Neural cell (in vitro differentiated cells): ENCODE measurements around the gene TMEM132C. TPM values are rescaled to one million over a fixed set of nuclear protein-coding genes. Genes with fewer than 3 reads are reported as not detected.

Source experiments
- H2AFZ ChIP-seq: fragments of 200-600, 300-800 bp; sonication (generic), shearing (Covaris generic); 2 replicates; pipeline ENCODE4 v1.6.0; 2014; ENCODE audit warnings: low read depth, mild to moderate bottlenecking, antibody characterized with exemption, low read length, moderate library complexity
- H3F3A ChIP-seq: fragments of 200-600 bp; shearing (Covaris generic); 2 replicates; pipeline ENCODE4 v1.6.1; 2016; ENCODE audit warnings: mild to moderate bottlenecking, moderate library complexity, mixed read lengths, antibody characterized with exemption, low read length; ENCODE audit not compliant: insufficient read depth, poor library complexity, severe bottlenecking
- H3K27ac ChIP-seq: fragments of 200-600, 300-800 bp; sonication (generic), shearing (Covaris generic); 2 replicates; pipeline ENCODE4 v1.5.1; 2014; ENCODE audit warnings: mild to moderate bottlenecking, low read length, moderate library complexity
- H3K27me3 ChIP-seq: fragments of 300-800, 200-600 bp; sonication (generic), shearing (Covaris generic); 2 replicates; pipeline ENCODE4 v1.6.0; 2014; ENCODE audit warnings: mild to moderate bottlenecking, low read depth, low read length, moderate library complexity; ENCODE audit not compliant: insufficient read depth
- H3K36me3 ChIP-seq: fragments of 300-800, 200-600 bp; sonication (generic), shearing (Covaris generic); 2 replicates; pipeline ENCODE4 v1.5.1; 2014; ENCODE audit warnings: mild to moderate bottlenecking, antibody characterized with exemption, low read length, moderate library complexity; ENCODE audit not compliant: insufficient read depth
- H3K4me2 ChIP-seq: fragments of 300-800, 200-600 bp; sonication (generic), shearing (Covaris generic); 2 replicates; pipeline ENCODE4 v1.6.0; 2014; ENCODE audit warnings: mild to moderate bottlenecking, low read length
- H3K4me3 ChIP-seq: fragments of 300-800, 200-600 bp; sonication (generic), shearing (Covaris generic); 2 replicates; pipeline ENCODE4 v1.5.1; 2014; ENCODE audit warnings: mild to moderate bottlenecking, low read length, moderate library complexity
- H3K79me2 ChIP-seq: fragments of 200-600 bp; shearing (Covaris generic); replicated peaks from 2 replicates; pipeline ENCODE4 v1.6.0; 2014; ENCODE audit warnings: mild to moderate bottlenecking, low read length, moderate library complexity; ENCODE audit not compliant: insufficient read depth
- H3K9ac ChIP-seq: fragments of 300-800, 200-600 bp; sonication (generic), shearing (Covaris generic); 2 replicates; pipeline ENCODE4 v1.6.1; 2016; ENCODE audit warnings: mild to moderate bottlenecking, low read length, mixed read lengths
- H3K9me2 ChIP-seq: fragments of 200-600 bp; shearing (Covaris generic); 2 replicates; pipeline ENCODE4 v1.6.1; 2016; ENCODE audit warnings: mild to moderate bottlenecking, low read length, mixed read lengths; ENCODE audit not compliant: insufficient read depth
- H3K9me3 ChIP-seq: fragments of 200-600, 300-800 bp; sonication (generic), shearing (Covaris generic); 2 replicates; pipeline ENCODE4 v1.6.1; 2016; ENCODE audit warnings: mild to moderate bottlenecking, mixed run types, low read length, moderate library complexity, mixed read lengths
- H4K20me1 ChIP-seq: fragments of 200-600 bp; shearing (Covaris generic); 2 replicates; pipeline ENCODE4 v1.6.1; 2016; ENCODE audit warnings: mild to moderate bottlenecking, mixed run types; ENCODE audit not compliant: insufficient read depth
- CTCF ChIP-seq: fragments of 450-650 bp; IDR thresholded peaks from 2 replicates; pipeline ENCODE4 v1.5.1; 2014; ENCODE audit warnings: antibody characterized with exemption, mild to moderate bottlenecking, moderate library complexity; ENCODE audit not compliant: poor library complexity, severe bottlenecking
- EP300 ChIP-seq: fragments of 450-650 bp; conservative IDR thresholded peaks from 2 replicates; pipeline ENCODE4 v1.6.1; 2014; ENCODE audit warnings: antibody characterized with exemption, mild to moderate bottlenecking, moderate library complexity; ENCODE audit not compliant: poor library complexity, severe bottlenecking
- EZH2 ChIP-seq: fragments of 200-600, 300-800 bp; shearing (Covaris generic), sonication (generic); IDR thresholded peaks from 2 replicates; pipeline ENCODE4 v1.6.1; 2014; ENCODE audit warnings: antibody characterized with exemption, low read length, borderline replicate concordance, mild to moderate bottlenecking; ENCODE audit not compliant: insufficient read depth, poor library complexity, severe bottlenecking
- MXI1 ChIP-seq: fragments of 450-650 bp; conservative IDR thresholded peaks from 2 replicates; pipeline ENCODE4 v1.6.1; 2014; ENCODE audit warnings: antibody characterized with exemption, mild to moderate bottlenecking; ENCODE audit not compliant: poor library complexity, severe bottlenecking
- POLR2AphosphoS5 ChIP-seq: IDR thresholded peaks from 2 replicates; pipeline ENCODE4 v1.6.1; 2012
- RAD21 ChIP-seq: fragments of 450-650 bp; conservative IDR thresholded peaks from 2 replicates; pipeline ENCODE4 v1.6.1; 2014; ENCODE audit warnings: antibody characterized with exemption, mild to moderate bottlenecking, moderate library complexity
- REST ChIP-seq: IDR thresholded peaks from 2 replicates; pipeline ENCODE4 v1.6.1; 2012; ENCODE audit warnings: borderline replicate concordance
- SMC3 ChIP-seq: fragments of 450-650 bp; conservative IDR thresholded peaks from 2 replicates; pipeline ENCODE4 v1.6.1; 2014; ENCODE audit warnings: antibody characterized with exemption, mild to moderate bottlenecking, moderate library complexity; ENCODE audit not compliant: poor library complexity
- TAF1 ChIP-seq: IDR thresholded peaks from 2 replicates; pipeline ENCODE4 v1.6.1; 2012; ENCODE audit warnings: low read depth
- polyA plus RNA-seq: library from polyadenylated mRNA; depleted of rRNA; stranded (reverse); fragments of >200 nt; gene quantifications from 2 replicates; pipeline ENCODE4 v1.2.3, GENCODE V29; 2014

TMEM132C gene
- polyA plus RNA-seq, 1 donor from 2014 or later = 0.06 TPM

DNA sequence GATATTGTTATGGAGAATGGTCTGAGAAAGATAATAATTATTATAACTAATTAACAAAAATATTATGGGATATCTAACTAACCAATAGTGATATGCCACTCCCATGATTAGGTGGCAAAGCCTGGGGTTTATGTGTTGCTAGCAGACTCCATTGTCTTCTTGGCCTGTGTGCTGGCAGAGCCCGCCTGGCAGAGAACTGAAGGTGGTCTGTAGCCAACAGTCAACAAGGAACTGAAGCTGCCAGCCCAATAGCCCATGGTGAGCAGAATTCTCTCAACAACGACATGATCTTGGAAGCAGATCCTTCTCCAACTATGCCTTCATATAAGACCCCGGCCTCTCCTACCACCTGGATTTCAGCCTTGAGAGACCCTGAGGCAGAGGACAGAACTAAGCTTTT, 298.0 kb downstream of the TMEM132C start:
- Histone ChIP-seq H3K4me2 (no peak overlapping the region), H3K27ac (no peak overlapping the region), H3F3A (no peaks in the 10 kb centered on the region), H3K4me3 (no peak overlapping the region), H2AFZ (no peak overlapping the region), H4K20me1 (no peaks in the 10 kb centered on the region), H3K9me2 (no peaks in the 10 kb centered on the region), H3K27me3 (no peaks in the 10 kb centered on the region), H3K36me3 (no peaks in the 10 kb centered on the region), H3K9ac (no peak overlapping the region), H3K79me2 (no peaks in the 10 kb centered on the region), H3K9me3 (no peaks in the 10 kb centered on the region)
- TF ChIP-seq TAF1 (no peak), POLR2AphosphoS5 (no peak), RAD21 (no peak), MXI1 (no peak), EZH2 (no peak), CTCF (no peak), REST (no peak), EP300 (no peak), SMC3 (no peak)

GRCh38 chr12:128567730-128568129, 300.8 kb downstream of the TMEM132C start:
- H3K27ac ChIP-seq = no peak overlapping the region
- H4K20me1 ChIP-seq = no peaks in the 10 kb centered on the region
- no peaks in the 10 kb centered on the region for H3K36me3 ChIP-seq
- no peaks in the 10 kb centered on the region for H3K79me2 ChIP-seq
- H3K9ac ChIP-seq = no peak overlapping the region
- H3K9me3 ChIP-seq = no peaks in the 10 kb centered on the region
- peaks cover 5% of the 10 kb centered on the region for H3F3A ChIP-seq
- H3K4me3 ChIP-seq = no peak overlapping the region
- H3K9me2 ChIP-seq = no peaks in the 10 kb centered on the region
- TF ChIP-seq EP300 (no peak), CTCF (no peak), SMC3 (no peak), TAF1 (no peak)
- no peaks in the 10 kb centered on the region for H3K27me3 ChIP-seq
- no peak overlapping the region for H3K4me2 ChIP-seq
- no peak overlapping the region for H2AFZ ChIP-seq
